ENCODE results near the gene PTDSS2.

PTDSS2 gene

DNA sequence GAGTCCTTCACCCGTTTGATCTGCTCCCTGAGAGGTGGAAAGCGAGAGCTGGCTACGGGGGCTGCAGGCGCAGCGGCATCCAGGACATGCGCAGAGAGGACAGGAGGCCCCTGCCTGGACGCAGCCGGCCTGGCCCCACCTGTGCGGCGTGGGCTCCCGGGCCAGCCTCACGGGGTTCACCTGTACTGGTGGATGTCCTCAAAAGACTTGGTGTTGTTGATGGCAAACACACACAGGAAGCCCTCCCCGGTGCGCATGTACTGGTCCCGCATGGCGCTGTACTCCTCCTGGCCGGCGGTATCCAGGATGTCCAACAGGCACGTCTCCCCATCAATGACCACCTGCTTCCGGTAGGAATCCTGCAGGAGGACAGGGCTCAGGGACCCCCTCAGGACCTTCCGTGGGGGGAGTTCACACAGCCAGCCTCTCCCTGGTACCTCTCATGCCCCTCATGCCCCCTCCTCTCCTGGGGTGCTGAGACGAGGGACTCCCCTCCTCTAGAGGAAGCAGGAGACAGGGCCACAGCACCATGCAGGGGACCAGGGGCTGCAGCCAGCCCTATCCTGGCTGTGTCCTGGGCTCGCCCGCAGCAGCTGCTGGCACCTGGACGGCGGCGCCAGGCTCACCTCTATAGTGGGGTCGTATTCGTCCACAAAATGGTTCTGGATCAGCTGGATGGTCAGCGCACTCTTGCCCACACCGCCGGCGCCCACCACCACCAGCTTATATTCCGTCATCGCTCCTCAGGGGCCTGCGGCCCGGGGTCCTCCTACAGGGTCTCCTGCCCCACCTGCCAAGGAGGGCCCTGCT lies 83.7 kb downstream of the PTDSS2 start:
- no peak for DNase-seq

DNA sequence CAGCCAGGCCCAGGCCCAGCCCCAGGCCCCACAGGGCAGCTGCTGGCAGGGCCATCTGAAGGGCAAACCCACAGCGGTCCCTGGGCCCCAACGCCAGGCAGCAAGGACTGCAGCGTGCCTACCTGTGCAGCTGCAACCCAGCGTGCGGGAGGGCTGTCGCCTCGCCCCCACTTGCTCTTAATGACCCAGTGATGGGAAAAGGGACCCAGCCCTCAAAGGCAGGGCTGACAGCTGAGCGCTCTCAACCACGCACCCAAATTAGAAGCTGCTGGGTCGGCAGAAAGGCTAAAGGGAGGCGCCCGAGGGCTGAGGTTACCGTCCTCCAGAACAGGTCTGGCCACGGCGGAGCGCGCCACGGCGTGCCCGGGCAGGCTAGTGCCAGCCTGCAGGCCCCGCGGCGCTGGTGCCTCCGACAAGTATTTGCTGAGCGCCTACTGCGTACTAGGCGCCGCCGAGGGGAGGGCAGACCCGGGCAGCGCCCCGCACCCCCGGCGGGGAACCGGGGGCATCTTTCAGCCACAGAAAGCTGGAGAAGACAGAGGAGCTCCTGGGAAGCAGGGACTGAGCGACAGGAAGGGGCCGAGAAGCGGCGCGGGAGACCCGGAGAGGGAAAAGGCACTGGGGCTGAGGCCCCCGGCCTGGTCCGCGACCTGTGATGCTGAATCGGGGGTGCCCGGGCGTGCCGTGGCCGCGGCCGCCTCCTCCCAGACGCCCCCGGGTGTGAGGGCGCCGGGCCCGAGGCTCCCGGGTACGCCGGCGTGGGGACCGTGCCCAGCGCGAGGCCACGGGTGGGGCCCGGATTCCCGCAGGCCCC lies 84.5 kb downstream of the PTDSS2 start:
- DNase-seq, result peak; percentile 31

DNA sequence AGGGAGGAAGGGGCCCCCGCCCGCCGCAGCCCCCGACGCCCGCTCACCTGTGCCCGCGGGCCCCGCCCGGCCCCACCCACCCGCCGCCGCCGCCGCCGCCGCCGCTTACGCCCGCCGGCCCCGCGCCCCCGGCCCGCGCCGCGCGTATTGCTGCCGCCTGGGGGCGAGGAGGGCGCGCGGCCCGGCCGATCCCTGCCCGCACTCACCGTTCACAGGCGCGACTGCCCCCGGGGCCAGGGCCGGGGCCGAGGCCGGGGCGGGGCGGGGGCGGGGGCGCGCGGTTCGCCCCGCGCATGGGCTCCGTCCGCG lies 85.1 kb downstream of the PTDSS2 start:
- DNase-seq, result no peak

- DNase-seq, result peak; percentile 97
These were observed 85.7 kb downstream of the PTDSS2 start, which contains the start of gene HRAS for GRCh38 chr11:535519-536454. TSS of gene HRAS (minus strand) at chr11:535576.

GRCh38 chr11:536841-537621 lies 87.0 kb downstream of the PTDSS2 start, which contains the start of gene LRRC56:
TSS of gene LRRC56 (plus strand) at chr11:537527. CDS start at chr11:540685, 3,158 bp downstream.
- peak; percentile 97 for DNase-seq

DNA sequence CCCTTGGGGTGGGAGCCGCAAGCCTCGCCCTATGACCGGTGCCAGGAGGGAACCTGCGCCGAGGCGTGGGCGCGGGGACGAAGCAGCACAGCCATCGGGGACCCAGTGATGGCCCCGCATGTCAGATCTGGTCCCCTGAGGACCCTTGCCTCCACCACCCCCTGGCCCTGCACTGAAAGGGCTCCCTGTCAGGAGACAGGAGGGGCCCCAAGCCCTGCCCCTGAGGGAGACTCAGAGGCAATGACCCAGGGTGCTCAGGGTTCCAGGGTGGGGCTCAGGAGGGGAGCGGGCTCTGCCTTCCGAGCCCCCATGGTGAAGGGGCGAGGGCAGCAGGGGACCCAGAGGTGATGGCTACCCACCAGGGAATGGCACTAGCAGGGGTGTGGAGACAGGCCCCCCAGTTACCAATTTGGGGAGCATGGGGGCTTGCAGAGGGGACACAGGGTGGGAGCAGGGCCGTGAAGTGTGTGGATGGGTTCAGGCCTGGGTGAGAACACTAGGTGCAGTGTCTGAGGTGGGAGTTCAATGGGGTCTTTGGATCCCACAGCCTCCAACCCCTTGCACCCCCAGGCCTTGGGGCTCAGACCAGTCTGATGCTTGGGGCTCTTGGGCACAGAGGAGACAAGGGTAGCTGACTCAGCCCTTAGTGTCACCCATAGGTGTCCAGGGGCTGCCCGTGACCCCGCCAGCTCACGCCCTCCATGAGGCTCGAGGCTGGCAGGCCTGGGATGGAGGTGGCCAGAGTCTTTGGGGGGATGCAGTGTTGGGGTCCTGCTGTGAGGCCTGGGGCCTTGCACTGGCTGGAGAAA lies 87.7 kb downstream of the PTDSS2 start:
- no peak for DNase-seq

GRCh38 chr11:538431-539051 lies 88.5 kb downstream of the PTDSS2 start:
- DNase-seq, result no peak

- DNase-seq, result no peak
These were observed 89.9 kb downstream of the PTDSS2 start for GRCh38 chr11:539971-540481.
